Neural cell (in vitro differentiated cells): ENCODE results near the gene BCL2. TPM values are rescaled to one million over a fixed set of nuclear protein-coding genes. Genes with fewer than 3 reads are reported as not detected.

Experiments
- H2AFZ ChIP-seq: fragments of 200-600, 300-800 bp; sonication (generic), shearing (Covaris generic); 2 replicates; pipeline ENCODE4 v1.6.0; 2014; ENCODE audit warnings: low read depth, mild to moderate bottlenecking, antibody characterized with exemption, low read length, moderate library complexity
- H3F3A ChIP-seq: fragments of 200-600 bp; shearing (Covaris generic); 2 replicates; pipeline ENCODE4 v1.6.1; 2016; ENCODE audit warnings: mild to moderate bottlenecking, moderate library complexity, mixed read lengths, antibody characterized with exemption, low read length; ENCODE audit not compliant: insufficient read depth, poor library complexity, severe bottlenecking
- H3K27ac ChIP-seq: fragments of 200-600, 300-800 bp; sonication (generic), shearing (Covaris generic); 2 replicates; pipeline ENCODE4 v1.5.1; 2014; ENCODE audit warnings: mild to moderate bottlenecking, low read length, moderate library complexity
- H3K27me3 ChIP-seq: fragments of 300-800, 200-600 bp; sonication (generic), shearing (Covaris generic); 2 replicates; pipeline ENCODE4 v1.6.0; 2014; ENCODE audit warnings: mild to moderate bottlenecking, low read depth, low read length, moderate library complexity; ENCODE audit not compliant: insufficient read depth
- H3K36me3 ChIP-seq: fragments of 300-800, 200-600 bp; sonication (generic), shearing (Covaris generic); 2 replicates; pipeline ENCODE4 v1.5.1; 2014; ENCODE audit warnings: mild to moderate bottlenecking, antibody characterized with exemption, low read length, moderate library complexity; ENCODE audit not compliant: insufficient read depth
- H3K4me2 ChIP-seq: fragments of 300-800, 200-600 bp; sonication (generic), shearing (Covaris generic); 2 replicates; pipeline ENCODE4 v1.6.0; 2014; ENCODE audit warnings: mild to moderate bottlenecking, low read length
- H3K4me3 ChIP-seq: fragments of 300-800, 200-600 bp; sonication (generic), shearing (Covaris generic); 2 replicates; pipeline ENCODE4 v1.5.1; 2014; ENCODE audit warnings: mild to moderate bottlenecking, low read length, moderate library complexity
- H3K79me2 ChIP-seq: fragments of 200-600 bp; shearing (Covaris generic); replicated peaks from 2 replicates; pipeline ENCODE4 v1.6.0; 2014; ENCODE audit warnings: mild to moderate bottlenecking, low read length, moderate library complexity; ENCODE audit not compliant: insufficient read depth
- H3K9ac ChIP-seq: fragments of 300-800, 200-600 bp; sonication (generic), shearing (Covaris generic); 2 replicates; pipeline ENCODE4 v1.6.1; 2016; ENCODE audit warnings: mild to moderate bottlenecking, low read length, mixed read lengths
- H3K9me2 ChIP-seq: fragments of 200-600 bp; shearing (Covaris generic); 2 replicates; pipeline ENCODE4 v1.6.1; 2016; ENCODE audit warnings: mild to moderate bottlenecking, low read length, mixed read lengths; ENCODE audit not compliant: insufficient read depth
- H3K9me3 ChIP-seq: fragments of 200-600, 300-800 bp; sonication (generic), shearing (Covaris generic); 2 replicates; pipeline ENCODE4 v1.6.1; 2016; ENCODE audit warnings: mild to moderate bottlenecking, mixed run types, low read length, moderate library complexity, mixed read lengths
- H4K20me1 ChIP-seq: fragments of 200-600 bp; shearing (Covaris generic); 2 replicates; pipeline ENCODE4 v1.6.1; 2016; ENCODE audit warnings: mild to moderate bottlenecking, mixed run types; ENCODE audit not compliant: insufficient read depth
- CTCF ChIP-seq: fragments of 450-650 bp; IDR thresholded peaks from 2 replicates; pipeline ENCODE4 v1.5.1; 2014; ENCODE audit warnings: antibody characterized with exemption, mild to moderate bottlenecking, moderate library complexity; ENCODE audit not compliant: poor library complexity, severe bottlenecking
- EP300 ChIP-seq: fragments of 450-650 bp; conservative IDR thresholded peaks from 2 replicates; pipeline ENCODE4 v1.6.1; 2014; ENCODE audit warnings: antibody characterized with exemption, mild to moderate bottlenecking, moderate library complexity; ENCODE audit not compliant: poor library complexity, severe bottlenecking
- EZH2 ChIP-seq: fragments of 200-600, 300-800 bp; shearing (Covaris generic), sonication (generic); IDR thresholded peaks from 2 replicates; pipeline ENCODE4 v1.6.1; 2014; ENCODE audit warnings: antibody characterized with exemption, low read length, borderline replicate concordance, mild to moderate bottlenecking; ENCODE audit not compliant: insufficient read depth, poor library complexity, severe bottlenecking
- MXI1 ChIP-seq: fragments of 450-650 bp; conservative IDR thresholded peaks from 2 replicates; pipeline ENCODE4 v1.6.1; 2014; ENCODE audit warnings: antibody characterized with exemption, mild to moderate bottlenecking; ENCODE audit not compliant: poor library complexity, severe bottlenecking
- POLR2AphosphoS5 ChIP-seq: IDR thresholded peaks from 2 replicates; pipeline ENCODE4 v1.6.1; 2012
- RAD21 ChIP-seq: fragments of 450-650 bp; conservative IDR thresholded peaks from 2 replicates; pipeline ENCODE4 v1.6.1; 2014; ENCODE audit warnings: antibody characterized with exemption, mild to moderate bottlenecking, moderate library complexity
- REST ChIP-seq: IDR thresholded peaks from 2 replicates; pipeline ENCODE4 v1.6.1; 2012; ENCODE audit warnings: borderline replicate concordance
- SMC3 ChIP-seq: fragments of 450-650 bp; conservative IDR thresholded peaks from 2 replicates; pipeline ENCODE4 v1.6.1; 2014; ENCODE audit warnings: antibody characterized with exemption, mild to moderate bottlenecking, moderate library complexity; ENCODE audit not compliant: poor library complexity
- TAF1 ChIP-seq: IDR thresholded peaks from 2 replicates; pipeline ENCODE4 v1.6.1; 2012; ENCODE audit warnings: low read depth
- polyA plus RNA-seq: library from polyadenylated mRNA; depleted of rRNA; stranded (reverse); fragments of >200 nt; gene quantifications from 2 replicates; pipeline ENCODE4 v1.2.3, GENCODE V29; 2014

Gene BCL2
- polyA plus RNA-seq, 1 donor from 2014 or later = 3.4 TPM

GRCh38 chr18:63131959-63132818, 187.4 kb downstream of the BCL2 start:
- Histone ChIP-seq H3K36me3 (no peaks in the 10 kb centered on the region), H3K27me3 (no peaks in the 10 kb centered on the region), H3K27ac (no peak overlapping the region), H3K79me2 (no peaks in the 10 kb centered on the region), H4K20me1 (no peaks in the 10 kb centered on the region), H3K9me2 (no peaks in the 10 kb centered on the region), H3F3A (no peaks in the 10 kb centered on the region), H3K9me3 (no peaks in the 10 kb centered on the region), H3K4me2 (no peak overlapping the region), H3K9ac (no peak overlapping the region), H2AFZ (no peak overlapping the region), H3K4me3 (no peak overlapping the region)
- TF ChIP-seq SMC3 = no peak
- no peak for TF ChIP-seq REST
- TF ChIP-seq MXI1 = no peak
- TF ChIP-seq CTCF = no peak
- TF ChIP-seq POLR2AphosphoS5 = no peak
- no peak for TF ChIP-seq EZH2

- TF ChIP-seq SMC3 (peak; percentile 47), TAF1 (no peak), EP300 (no peak), POLR2AphosphoS5 (no peak), EZH2 (no peak), REST (no peak), MXI1 (no peak), RAD21 (peak; percentile 41), CTCF (peak; percentile 42)
- H3K36me3 ChIP-seq = no peaks in the 10 kb centered on the region
- H3K27me3 ChIP-seq = no peaks in the 10 kb centered on the region
- H4K20me1 ChIP-seq = no peaks in the 10 kb centered on the region
- no peak overlapping the region for H3K9ac ChIP-seq
- no peak overlapping the region for H3K4me2 ChIP-seq
- no peak overlapping the region for H2AFZ ChIP-seq
- no peak overlapping the region for H3K4me3 ChIP-seq
- H3K9me2 ChIP-seq = no peaks in the 10 kb centered on the region
- H3F3A ChIP-seq = no peaks in the 10 kb centered on the region
- no peak overlapping the region for H3K27ac ChIP-seq
- no peaks in the 10 kb centered on the region for H3K79me2 ChIP-seq
- H3K9me3 ChIP-seq = no peaks in the 10 kb centered on the region
Observed at GRCh38 chr18:63131106-63131958, 188.2 kb downstream of the BCL2 start.
